Mammary epithelial cell (primary cell): ENCODE results near the gene KCTD10.

ENCODE experiments used
- CTCF ChIP-seq, 2 donors: IDR thresholded peaks in 1 of 2; conservative IDR thresholded peaks in 1 of 2; 2 replicates each; pipeline ENCODE4 v1.5.1; 2011 to 2012; ENCODE audit warnings: inconsistent platforms in 2 of 2, low read length in 2 of 2, mild to moderate bottlenecking in 2 of 2, control low read depth in 1 of 2, low read depth in 1 of 2; ENCODE audit not compliant: insufficient read depth in 1 of 2; ENCODE audit errors: extremely low read depth in 1 of 2
- EZH2 ChIP-seq: IDR thresholded peaks from 2 replicates; pipeline ENCODE4 v1.6.1; 2012; ENCODE audit warnings: low read length, inconsistent platforms, borderline replicate concordance

- TF ChIP-seq EZH2 (no peak), CTCF (conservative IDR thresholded peaks at IDR 0.05 in 1 of 2, IDR thresholded peaks at IDR 0.05 in 1 of 2; ENCODE audit: extremely low read depth in 1 of 2, insufficient read depth in 1 of 2, low read depth in 1 of 2, low read length in 2 of 2) (no peak)
Measured at GRCh38 chr12:109430244-109430643, 46.9 kb downstream of the KCTD10 start.
